Measurements from ENCODE around the gene LRP2.
A peak's percentile ranks its signal among the peaks of the same experiment; 100 is the strongest.

The LRP2 gene

DNA sequence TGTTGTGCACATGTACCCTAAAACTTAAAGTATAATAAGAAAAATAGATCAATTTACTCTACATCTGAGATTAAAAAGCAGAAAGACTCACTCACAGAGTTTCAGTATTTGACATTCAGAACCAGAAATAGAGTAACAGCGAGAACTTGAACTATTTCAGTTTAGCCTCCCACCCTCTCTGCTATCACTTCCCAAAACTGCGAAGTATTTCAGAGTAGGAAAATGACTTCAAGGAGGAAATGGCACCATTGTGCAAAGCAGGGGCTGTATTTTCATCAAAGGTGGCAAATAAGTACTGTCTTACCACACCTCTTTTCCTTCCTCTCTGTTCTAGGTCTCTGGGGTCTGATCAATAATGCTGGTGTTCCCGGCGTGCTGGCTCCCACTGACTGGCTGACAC lies 279.3 kb downstream of the LRP2 start:
- DNase-seq, result no peak

DNA sequence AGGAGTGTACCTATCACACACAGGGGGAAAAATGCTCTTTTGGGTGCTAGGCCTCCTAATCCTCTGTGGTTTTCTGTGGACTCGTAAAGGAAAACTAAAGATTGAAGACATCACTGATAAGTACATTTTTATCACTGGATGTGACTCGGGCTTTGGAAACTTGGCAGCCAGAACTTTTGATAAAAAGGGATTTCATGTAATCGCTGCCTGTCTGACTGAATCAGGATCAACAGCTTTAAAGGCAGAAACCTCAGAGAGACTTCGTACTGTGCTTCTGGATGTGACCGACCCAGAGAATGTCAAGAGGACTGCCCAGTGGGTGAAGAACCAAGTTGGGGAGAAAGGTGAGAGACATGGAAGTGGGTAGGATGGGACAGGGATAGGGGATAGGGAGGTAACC lies 280.8 kb downstream of the LRP2 start:
- DNase-seq, result no peak

DNA sequence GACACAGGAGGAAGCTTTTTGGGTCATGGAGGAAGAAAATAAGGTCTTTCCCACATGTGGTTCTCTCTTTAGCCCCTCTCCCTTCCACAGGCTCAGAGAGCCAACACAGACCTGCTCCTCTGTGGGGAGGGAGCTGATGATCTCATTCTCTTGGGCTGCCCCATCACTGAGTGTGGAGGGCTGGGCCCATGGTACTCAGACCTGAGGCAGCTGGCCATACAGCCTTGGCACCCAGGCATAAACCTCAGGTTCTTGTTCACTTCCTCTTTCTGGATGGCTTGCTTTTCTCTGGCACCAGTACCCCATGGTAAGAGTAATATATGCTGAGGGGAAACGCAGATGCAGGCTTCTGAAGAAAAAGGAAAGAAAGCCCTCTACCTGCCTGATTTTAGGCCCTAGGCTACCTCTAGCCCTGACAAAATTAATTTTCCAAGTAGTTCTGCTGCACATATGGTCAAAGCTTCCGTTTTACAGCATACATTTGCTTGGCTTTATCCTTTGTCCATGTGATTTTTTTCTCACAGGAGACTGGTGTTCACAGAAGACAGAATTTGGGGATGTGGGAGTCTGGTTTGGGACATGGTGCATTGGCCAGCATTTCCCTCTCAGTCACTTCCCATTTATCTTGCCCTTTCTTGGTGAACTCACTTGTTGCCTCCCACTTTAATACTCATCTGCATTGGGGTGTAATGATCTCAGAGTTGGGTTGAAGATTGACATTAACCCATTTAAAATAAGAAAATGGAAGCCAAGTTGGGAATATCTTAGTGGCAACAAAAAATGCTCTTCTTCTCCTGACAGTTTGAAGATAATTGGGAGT lies 281.9 kb downstream of the LRP2 start:
- peak in 1 of 2 donors; percentile 34 for DNase-seq

DNA sequence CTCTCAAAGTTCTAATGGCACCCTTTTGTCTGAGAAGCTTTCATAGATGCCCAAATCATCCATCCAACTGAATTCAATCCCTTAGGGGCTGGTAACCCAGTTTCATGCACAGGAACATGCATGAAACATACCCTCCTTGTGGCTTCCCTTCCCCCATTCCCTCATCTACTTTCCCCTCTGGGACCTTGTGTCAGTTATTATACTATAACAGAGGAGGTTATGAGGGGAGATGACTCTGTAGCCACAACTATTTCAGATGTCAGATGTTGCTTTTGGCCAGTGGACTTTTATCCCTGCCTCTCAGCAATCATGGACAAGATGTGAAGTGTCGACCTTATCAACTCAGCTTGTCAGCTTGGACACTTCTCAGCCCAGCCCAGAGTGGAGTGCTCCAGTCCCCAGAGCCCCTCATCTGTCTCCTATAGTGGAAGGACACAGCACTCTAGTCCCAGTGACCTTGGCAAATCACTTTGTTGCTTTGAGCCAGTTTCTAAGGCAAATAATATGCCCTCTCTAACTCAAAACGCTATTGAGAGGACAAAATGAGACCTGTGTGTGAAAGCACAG lies 284.6 kb downstream of the LRP2 start:
- no peak for DNase-seq

All from CD4-positive, alpha-beta T cell treated with Interferon alpha-2 for 1 hour (primary cell).